Measurements from ENCODE around the gene ZNF45. TPM values are rescaled to one million over a fixed set of nuclear protein-coding genes. Genes with fewer than 3 reads are reported as not detected.

ZNF45 gene
- polyA plus RNA-seq, 3 donors = 25.0 to 31.0 (median 26.9) TPM

Other genes starting within 250 kb of the ZNF45 start
- not detected for gene IRGC, start 219.2 kb downstream of the ZNF45 start, polyA plus RNA-seq (ENCODE audit: insufficient read length in 3 of 3)
- gene SMG9, start 180.3 kb downstream of the ZNF45 start, polyA plus RNA-seq (ENCODE audit: insufficient read length in 3 of 3) = 10 to 100 TPM; 45.3 to 64.3 (median 53.6) TPM
- 1 to 10 TPM in 2 of 3 donors, under 1 TPM in 1; 0.70 to 2.8 (median 1.2) TPM for gene KCNN4, start 154.3 kb downstream of the ZNF45 start, polyA plus RNA-seq (ENCODE audit: insufficient read length in 3 of 3)
- under 1 TPM; 0.17 to 0.41 (median 0.30) TPM for gene LYPD5, start 132.8 kb downstream of the ZNF45 start, polyA plus RNA-seq (ENCODE audit: insufficient read length in 3 of 3)
- 10 to 100 TPM; 14.5 to 22.3 (median 14.9) TPM for gene ZNF283, start 108.0 kb downstream of the ZNF45 start, polyA plus RNA-seq (ENCODE audit: insufficient read length in 3 of 3)
- gene ZNF404, start 51.3 kb downstream of the ZNF45 start, polyA plus RNA-seq (ENCODE audit: insufficient read length in 3 of 3) = 10 to 100 TPM; 10.5 to 16.5 (median 16.5) TPM
- 1 to 10 TPM; 6.0 to 9.3 (median 7.2) TPM for gene ZNF221, start 15.9 kb upstream of the ZNF45 start, polyA plus RNA-seq (ENCODE audit: insufficient read length in 3 of 3)
- 10 to 100 TPM; 13.9 to 17.2 (median 14.3) TPM for gene ZNF155, start 48.9 kb upstream of the ZNF45 start, polyA plus RNA-seq (ENCODE audit: insufficient read length in 3 of 3)
- 1 to 10 TPM; 6.0 to 7.7 (median 6.8) TPM for gene ZNF230, start 67.7 kb upstream of the ZNF45 start, polyA plus RNA-seq (ENCODE audit: insufficient read length in 3 of 3)
- gene ZNF222, start 90.1 kb upstream of the ZNF45 start, polyA plus RNA-seq (ENCODE audit: insufficient read length in 3 of 3) = 10 to 100 TPM in 2 of 3 donors, 1 to 10 TPM in 1; 9.7 to 11.4 (median 10.2) TPM
- 10 to 100 TPM; 10.7 to 15.1 (median 12.4) TPM for gene ZNF223, start 116.8 kb upstream of the ZNF45 start, polyA plus RNA-seq (ENCODE audit: insufficient read length in 3 of 3)
- gene ZNF284, start 136.9 kb upstream of the ZNF45 start, polyA plus RNA-seq (ENCODE audit: insufficient read length in 3 of 3) = 1 to 10 TPM; 3.2 to 5.9 (median 3.5) TPM
- gene ZNF224, start 159.1 kb upstream of the ZNF45 start, polyA plus RNA-seq (ENCODE audit: insufficient read length in 3 of 3) = 10 to 100 TPM; 23.5 to 49.8 (median 31.8) TPM
- gene ZNF225, start 178.1 kb upstream of the ZNF45 start, polyA plus RNA-seq (ENCODE audit: insufficient read length in 3 of 3) = 10 to 100 TPM in 1 of 3 donors, 1 to 10 TPM in 2; 9.1 to 11.6 (median 9.5) TPM
- 10 to 100 TPM; 13.8 to 21.3 (median 15.1) TPM for gene ZNF234, start 206.3 kb upstream of the ZNF45 start, polyA plus RNA-seq (ENCODE audit: insufficient read length in 3 of 3)
- 10 to 100 TPM; 24.0 to 35.1 (median 30.5) TPM for gene ZNF226, start 229.8 kb upstream of the ZNF45 start, polyA plus RNA-seq (ENCODE audit: insufficient read length in 3 of 3)